Sigmoid colon (tissue), 4 donors: Measurements from ENCODE around the gene POMGNT2.

Experiments
- CTCF ChIP-seq, 4 experiments: fragments of 450-650 bp in 3 of 4; fragments of 200-600 bp in 1 of 4; IDR thresholded peaks; one replicate each; pipeline ENCODE4 v1.5.1; 2016 to 2019; ENCODE audit warnings: antibody characterized with exemption in 4 of 4, mild to moderate bottlenecking in 3 of 4, moderate library complexity in 2 of 4
- POLR2A ChIP-seq, 2 donors: fragments of 450-650 bp; IDR thresholded peaks; one replicate each; pipeline ENCODE4 v1.6.1; 2016; ENCODE audit warnings: antibody characterized with exemption in 2 of 2, mild to moderate bottlenecking in 2 of 2, moderate library complexity in 2 of 2
- POLR2AphosphoS5 ChIP-seq, 4 donors: sonication (generic); formaldehyde crosslinking; IDR thresholded peaks; one replicate each; pipeline ENCODE4 v1.6.1; 2017; ENCODE audit warnings: antibody characterized with exemption in 4 of 4

- TF ChIP-seq CTCF (IDR thresholded peaks at IDR 0.05) (no peak), POLR2A (IDR thresholded peaks at IDR 0.05) (no peak), POLR2AphosphoS5 (IDR thresholded peaks at IDR 0.05) (no peak)
Measured at GRCh38 chr3:43063114-43063513, 42.8 kb downstream of the POMGNT2 start.
